Keratinocyte (primary cell): ENCODE results near the gene DNAJB8.

Experiments used
- EZH2 ChIP-seq: IDR thresholded peaks from one replicate; pipeline ENCODE4 v1.6.1; 2012; ENCODE audit warnings: inconsistent platforms, mild to moderate bottlenecking, low read length, moderate library complexity
- TF ChIP-seq, protein P1 (sequence below), 3 experiments: IDR thresholded peaks in 1 of 3; conservative IDR thresholded peaks in 1 of 3; optimal IDR thresholded peaks in 1 of 3; 2 replicates in 2 of 3; 3 replicates in 1 of 3; pipeline versions ENCODE3 to v1.5.1; 2011; ENCODE audit warnings: low read length in 3 of 3, mild to moderate bottlenecking in 3 of 3, moderate library complexity in 2 of 3, control low read depth in 1 of 3, inconsistent platforms in 1 of 3; ENCODE audit not compliant: insufficient read depth in 2 of 3; ENCODE audit errors: extremely low read depth in 1 of 3

DNA sequence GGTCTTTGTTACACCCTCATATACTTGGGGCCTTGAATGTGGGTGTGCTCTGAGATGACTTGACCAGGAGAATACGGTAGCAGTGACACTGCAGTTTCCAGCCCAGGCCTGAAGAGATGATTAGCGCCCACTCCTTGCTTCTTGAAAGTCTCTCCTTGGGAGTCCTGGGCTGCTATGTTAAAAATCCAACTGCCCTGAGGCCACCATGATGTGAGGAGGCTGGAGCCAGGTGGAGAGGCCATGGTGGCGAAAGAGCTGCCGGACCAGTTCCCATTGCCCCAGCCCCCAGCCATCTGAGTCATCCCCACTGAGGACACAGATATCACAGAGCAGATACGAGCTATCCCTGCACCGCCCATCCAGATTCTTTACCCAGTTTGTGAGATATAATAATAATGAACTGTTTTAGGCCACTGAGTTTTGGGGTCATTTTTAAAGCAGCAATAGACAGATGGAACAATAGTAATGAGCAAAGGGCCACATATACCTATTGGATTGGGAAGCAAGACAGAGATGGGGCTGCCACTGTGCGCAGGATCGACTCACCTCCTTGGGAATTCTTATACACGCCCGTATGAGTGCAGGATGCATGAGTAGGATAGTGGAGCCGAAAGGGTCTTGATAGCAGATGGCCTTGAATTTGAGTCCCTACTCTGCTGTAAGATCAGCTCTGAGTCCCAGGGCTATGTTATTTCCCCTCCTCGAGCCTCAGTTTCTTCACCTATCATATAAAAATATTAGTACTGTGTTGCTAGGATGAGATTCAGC lies 38.5 kb upstream of the DNAJB8 start:
- TF ChIP-seq, protein P1, sequence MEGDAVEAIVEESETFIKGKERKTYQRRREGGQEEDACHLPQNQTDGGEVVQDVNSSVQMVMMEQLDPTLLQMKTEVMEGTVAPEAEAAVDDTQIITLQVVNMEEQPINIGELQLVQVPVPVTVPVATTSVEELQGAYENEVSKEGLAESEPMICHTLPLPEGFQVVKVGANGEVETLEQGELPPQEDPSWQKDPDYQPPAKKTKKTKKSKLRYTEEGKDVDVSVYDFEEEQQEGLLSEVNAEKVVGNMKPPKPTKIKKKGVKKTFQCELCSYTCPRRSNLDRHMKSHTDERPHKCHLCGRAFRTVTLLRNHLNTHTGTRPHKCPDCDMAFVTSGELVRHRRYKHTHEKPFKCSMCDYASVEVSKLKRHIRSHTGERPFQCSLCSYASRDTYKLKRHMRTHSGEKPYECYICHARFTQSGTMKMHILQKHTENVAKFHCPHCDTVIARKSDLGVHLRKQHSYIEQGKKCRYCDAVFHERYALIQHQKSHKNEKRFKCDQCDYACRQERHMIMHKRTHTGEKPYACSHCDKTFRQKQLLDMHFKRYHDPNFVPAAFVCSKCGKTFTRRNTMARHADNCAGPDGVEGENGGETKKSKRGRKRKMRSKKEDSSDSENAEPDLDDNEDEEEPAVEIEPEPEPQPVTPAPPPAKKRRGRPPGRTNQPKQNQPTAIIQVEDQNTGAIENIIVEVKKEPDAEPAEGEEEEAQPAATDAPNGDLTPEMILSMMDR (optimal IDR thresholded peaks at IDR 0.05 in 1 of 3, IDR thresholded peaks at IDR 0.05 in 1 of 3, conservative IDR thresholded peaks at IDR 0.05 in 1 of 3; ENCODE audit: extremely low read depth in 1 of 3, insufficient read depth in 2 of 3, low read length in 3 of 3), result no peak
- no peak for TF ChIP-seq EZH2
